HL-60/S4 (cell line): ENCODE data around the gene CMSS1.

Experiments
- in situ Hi-C: fragments of 300-500 bp; cut with MboI; formaldehyde crosslinking; loops from 2 replicates; pipeline ENCODE4 v1.14.3; 2022; ENCODE audit warnings: low sequenced_read_pairs

The CMSS1 gene

GRCh38 chr3:99978221-99978620 is 160.6 kb downstream of the CMSS1 start:
- in situ Hi-C loops: no loop called here

DNA sequence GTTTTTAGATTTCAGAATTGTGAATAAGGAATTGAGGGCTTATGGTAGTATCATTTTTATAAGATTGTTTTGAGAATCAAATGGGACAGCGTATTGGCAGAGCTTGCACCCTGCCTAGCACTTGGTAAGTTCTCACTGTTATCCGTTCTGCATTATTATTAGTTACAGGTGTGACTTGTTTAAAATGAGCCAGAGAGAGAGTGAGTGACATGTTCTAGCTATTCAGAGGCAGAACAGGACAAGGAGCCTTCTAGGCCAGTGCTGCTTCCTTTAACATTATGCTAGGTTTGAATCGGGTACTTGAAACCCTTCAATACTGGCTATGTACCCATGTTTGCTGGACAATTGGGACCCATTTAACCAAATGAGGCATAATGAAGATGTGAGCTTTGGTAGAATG is 162.9 kb downstream of the CMSS1 start:
- in situ Hi-C loops: no loop called here

DNA sequence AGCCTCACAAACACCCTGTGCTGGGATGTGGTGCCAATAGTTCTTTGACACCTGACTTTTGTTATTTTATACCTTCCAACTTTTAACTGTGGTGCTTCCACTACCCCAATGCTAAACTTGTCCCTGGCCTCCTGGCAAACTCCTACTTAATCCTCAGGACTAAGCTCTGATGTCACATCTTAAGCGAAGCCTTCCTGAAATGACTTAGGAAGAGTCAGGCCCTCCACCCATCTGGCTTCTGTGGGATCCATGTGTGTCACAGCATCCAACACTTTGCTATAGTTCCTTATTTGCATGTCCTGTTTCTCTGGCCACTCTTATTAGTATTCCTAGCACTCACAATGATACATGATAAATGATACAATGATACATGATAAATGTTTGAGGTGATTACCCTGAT is 163.5 kb downstream of the CMSS1 start:
- in situ Hi-C loops: no loop called here

GRCh38 chr3:99982650-99983049 is 165.0 kb downstream of the CMSS1 start:
- in situ Hi-C loops: no loop called here

DNA sequence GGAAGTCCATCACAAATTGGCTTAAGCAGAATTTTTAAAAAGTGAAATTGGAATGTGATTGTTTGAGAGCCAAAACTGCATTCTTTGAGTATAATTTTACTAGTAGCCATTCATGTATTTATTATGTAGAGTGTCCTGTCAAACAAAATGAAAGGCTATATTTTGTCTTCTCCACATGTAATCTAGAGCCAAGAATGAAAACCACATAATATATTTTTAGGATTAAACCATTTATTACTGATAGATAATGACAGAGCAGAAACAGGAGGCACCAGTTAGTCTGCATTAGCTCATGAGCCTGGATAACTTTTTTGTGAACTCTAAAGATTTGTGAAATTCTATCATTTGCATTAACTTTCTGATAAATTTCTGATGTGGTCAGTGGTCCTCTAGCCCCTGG is 166.5 kb downstream of the CMSS1 start:
- in situ Hi-C loops: no loop called here

GRCh38 chr3:99984668-99985067 is 167.0 kb downstream of the CMSS1 start:
- in situ Hi-C loops: no loop called here

GRCh38 chr3:99990179-99990578 is 172.5 kb downstream of the CMSS1 start:
- in situ Hi-C loops: no loop called here

DNA sequence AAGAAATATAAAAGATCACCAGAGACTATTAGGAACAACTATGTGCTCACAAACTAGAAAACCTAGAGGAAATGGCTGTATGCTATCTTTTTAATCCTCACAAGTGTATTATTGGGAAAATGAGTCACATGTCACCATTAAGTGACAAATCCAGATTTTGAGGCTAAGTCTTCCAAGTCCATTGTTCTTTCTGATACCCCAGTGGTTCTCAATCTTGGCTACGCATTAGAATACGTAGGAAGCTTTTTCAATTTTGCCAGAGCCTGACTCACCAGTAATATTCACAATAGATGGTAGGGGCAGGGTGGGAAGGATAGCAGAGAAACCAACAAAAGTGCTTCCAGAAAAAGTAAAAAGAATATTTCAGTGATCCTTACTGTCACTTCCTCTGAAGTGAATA is 179.6 kb downstream of the CMSS1 start:
- in situ Hi-C loops: no loop called here

- in situ Hi-C loops: no loop called here
These were observed 181.9 kb downstream of the CMSS1 start for GRCh38 chr3:99999536-99999935.

DNA sequence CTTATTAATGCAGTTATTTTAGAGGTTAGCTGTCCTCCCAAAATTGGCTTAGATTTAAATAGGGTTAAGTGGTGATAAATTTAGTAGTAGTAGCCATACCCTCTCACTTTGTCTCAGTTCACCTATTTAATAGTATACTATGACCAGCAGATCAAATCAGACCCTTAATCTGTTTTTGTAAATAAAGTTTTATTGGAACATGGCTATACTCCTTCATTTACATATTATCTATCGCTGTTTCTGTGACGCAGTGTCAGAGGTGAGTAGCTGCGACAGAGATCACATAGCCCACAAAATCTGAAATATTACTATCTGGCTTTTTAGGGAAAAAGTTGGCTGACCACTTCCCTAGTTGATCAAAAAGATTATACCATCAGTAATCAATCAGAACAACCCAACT is 183.4 kb downstream of the CMSS1 start:
- in situ Hi-C loops: no loop called here

GRCh38 chr3:100001526-100002270 is 184.0 kb downstream of the CMSS1 start:
- in situ Hi-C loops: no loop called here

DNA sequence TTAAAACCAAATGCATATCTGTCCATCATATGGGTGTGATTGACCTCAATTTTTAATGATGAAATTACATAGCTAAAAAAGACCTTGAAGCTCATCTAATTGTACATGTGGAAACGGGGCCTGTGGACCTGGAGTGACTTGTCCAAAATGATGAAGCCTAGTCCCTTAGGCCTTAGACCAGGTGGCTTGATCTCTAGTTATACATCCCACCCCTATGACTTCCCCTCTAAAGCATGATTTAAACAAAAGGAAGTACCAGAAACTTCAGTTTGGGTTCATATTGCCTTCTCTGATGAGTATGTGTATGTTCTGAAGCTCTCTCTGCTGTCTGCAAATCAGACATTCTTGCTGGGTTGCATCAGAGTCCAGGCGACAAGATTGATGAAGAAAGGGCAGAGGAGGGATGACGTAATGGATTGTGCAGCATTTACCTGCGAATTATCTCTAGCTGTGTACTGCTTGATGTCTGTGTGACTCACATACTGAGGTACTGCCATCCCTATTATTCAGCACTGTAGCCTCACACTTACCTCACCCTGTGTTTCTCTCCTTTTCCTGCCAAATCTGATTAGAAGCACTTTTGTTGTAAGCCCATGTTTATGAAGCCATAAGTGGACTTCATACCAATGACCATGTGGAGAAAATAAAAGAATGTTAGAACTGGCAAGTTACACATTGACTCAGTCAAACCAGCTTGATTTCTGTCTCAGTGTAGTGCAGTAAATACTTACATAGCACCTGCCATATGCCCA is 185.1 kb downstream of the CMSS1 start:
- in situ Hi-C loops: no loop called here

DNA sequence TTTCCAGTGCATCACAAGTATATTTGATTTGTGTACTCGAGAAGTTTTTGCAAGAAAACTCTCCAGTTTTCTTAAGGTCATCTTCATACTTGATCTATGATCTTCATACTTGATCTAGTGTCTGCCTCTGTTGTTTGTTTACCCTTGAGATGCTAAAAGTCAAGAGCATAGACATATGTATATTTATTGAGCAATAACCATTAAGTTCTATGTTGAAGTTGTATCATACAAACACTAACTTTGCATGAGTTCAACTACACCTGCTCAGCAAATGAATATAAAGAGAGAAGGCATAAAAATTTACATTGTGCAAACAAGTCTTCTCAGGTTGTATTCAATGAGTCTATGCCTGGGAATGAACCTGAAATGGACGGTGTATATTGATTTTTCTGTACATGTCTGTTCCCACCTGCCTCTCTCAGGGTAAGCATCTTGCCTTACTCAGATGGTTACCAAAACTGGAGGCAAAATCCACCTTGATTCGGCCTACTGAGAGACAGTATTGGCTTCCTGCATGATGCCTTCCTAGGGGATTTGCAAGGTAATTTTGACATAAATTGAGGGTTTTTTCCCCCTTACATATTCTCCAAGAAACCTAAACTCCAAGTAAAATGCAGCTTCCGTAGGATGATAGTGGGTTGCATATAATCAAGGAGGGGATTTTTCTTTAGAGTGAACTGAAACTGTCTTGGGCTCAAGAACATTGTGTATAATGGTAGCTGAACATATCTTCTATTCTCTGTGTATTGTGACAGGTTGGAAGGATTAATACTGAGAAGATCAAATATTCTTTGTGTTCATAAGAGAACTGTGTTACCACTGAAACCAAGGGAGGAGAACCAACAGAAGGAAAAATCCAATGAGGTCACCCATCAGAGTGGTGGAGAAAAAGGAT is 186.2 kb downstream of the CMSS1 start:
- in situ Hi-C loops: no loop called here

DNA sequence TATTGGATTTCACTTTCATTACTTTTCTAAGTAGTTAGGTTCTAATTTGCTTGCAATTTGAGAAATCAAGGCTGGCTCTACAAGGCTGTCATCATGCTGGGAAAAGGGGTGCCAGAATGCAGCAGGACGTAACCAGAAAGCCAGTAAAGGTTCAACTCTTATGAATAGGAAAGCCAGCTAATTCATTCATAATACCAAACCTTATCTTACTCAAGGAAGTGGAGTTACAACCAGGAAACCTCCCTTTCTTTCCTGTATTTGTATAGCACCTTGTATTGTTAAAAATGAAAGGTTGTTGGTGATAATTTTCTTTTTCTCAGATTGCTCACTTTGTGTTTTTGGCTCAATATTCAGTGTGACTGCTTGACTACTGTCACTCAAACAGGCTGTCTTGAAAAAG is 187.3 kb downstream of the CMSS1 start:
- in situ Hi-C loops: no loop called here

- in situ Hi-C loops: no loop called here
These were observed 188.2 kb downstream of the CMSS1 start for GRCh38 chr3:100005665-100006393.

- in situ Hi-C loops: no loop called here
These were observed 189.1 kb downstream of the CMSS1 start for GRCh38 chr3:100006570-100007271.

DNA sequence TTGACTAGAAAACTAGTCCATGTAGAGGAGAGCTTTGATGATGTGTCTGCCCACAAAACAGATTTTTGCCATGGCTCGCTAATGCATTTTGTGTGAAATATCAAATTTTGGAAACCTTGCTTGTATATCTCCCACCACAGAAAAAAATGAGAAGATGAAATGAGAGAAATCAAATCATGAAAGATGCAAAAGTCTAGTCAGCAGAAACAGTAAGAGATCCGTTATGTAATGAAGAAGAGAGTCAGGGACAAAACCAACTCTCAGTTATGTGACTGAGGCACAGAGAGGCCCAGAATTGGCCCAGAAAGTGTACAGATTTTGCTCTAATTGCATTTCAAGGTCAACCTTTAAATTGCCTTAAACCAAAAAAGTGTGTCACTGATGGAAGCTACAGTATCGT is 189.7 kb downstream of the CMSS1 start:
- in situ Hi-C loops: no loop called here

GRCh38 chr3:100008081-100008698 is 190.5 kb downstream of the CMSS1 start:
- in situ Hi-C loops: no loop called here

- in situ Hi-C loops: no loop called here
These were observed 191.8 kb downstream of the CMSS1 start for GRCh38 chr3:100009276-100010086.
